SK-N-MC (cell line): Measurements from ENCODE around the gene ZFYVE16.

Experiments
- EZH2 ChIP-seq: fragments of 200-600 bp; sonication (generic); IDR thresholded peaks from one replicate; pipeline ENCODE4 v1.6.1; 2017; ENCODE audit warnings: antibody characterized with exemption
- POLR2AphosphoS5 ChIP-seq: IDR thresholded peaks from 2 replicates; pipeline ENCODE4 v1.6.1; 2012; ENCODE audit warnings: mild to moderate bottlenecking, low read depth, low read length, borderline replicate concordance

- TF ChIP-seq EZH2 = no peak
- no peak for TF ChIP-seq POLR2AphosphoS5
These were observed 72.5 kb downstream of the ZFYVE16 start for GRCh38 chr5:80480354-80480753.
